ENCODE data around the gene FNDC10. TPM values are rescaled to one million over a fixed set of nuclear protein-coding genes. Genes with fewer than 3 reads are reported as not detected.

FNDC10 gene
- total and polyA plus RNA-seq, 2 experiments from 2014 or later: 3.1 to 9.8 TPM

DNA sequence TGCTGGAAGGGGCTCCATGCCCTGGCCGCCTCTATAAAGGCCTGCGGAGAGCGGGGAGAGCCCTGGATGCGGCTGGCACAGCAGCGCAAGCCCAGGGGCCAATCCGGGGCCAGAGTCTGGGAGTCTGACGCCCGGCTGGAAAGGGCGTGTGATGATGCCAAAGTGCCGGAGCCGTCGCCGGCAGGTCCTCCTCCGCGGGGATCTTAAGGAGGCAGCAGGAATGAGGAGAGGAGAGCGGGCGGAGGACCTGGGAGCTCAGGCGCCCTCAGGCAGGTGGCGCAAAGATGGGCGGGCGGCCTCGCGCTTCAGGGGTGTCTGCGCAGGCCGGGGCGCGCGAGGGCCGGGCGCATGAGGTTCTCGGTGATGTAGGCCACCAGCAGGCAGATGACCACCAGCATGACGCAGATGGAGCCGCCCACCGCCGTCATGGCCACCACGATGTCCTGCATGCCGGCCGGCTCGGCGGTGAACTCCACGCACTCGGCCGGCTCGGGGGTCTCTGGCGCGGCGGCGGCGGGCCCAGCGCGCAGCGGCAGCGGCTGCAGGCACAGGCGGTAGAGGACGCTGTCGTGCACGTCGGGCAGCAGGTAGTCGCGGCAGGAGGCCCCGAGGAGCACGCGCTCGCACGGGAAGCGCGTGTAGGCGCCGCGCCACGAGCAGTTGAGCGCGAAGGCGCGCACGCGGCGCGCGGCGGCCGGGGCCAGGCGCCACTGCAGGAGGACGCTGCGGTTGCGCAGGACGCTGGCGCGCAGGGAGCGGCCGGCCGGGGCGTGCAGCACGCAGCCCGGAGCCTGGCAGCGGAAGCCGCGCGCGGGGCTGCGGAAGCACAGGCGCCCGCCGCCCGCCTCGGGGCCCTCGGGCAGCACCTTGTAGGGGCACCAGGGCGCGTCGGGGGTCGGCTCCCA, 653 bp downstream of the FNDC10 start:
- H3K4me1 ChIP-seq (ENCODE audit: insufficient read depth): no peaks in the 10 kb centered on the region
- peaks cover 12% of the 10 kb centered on the region; the same call in 1 of the 2 replicates for H3K27me3 ChIP-seq (replicated peaks; ENCODE audit: insufficient read depth)
- H3K79me2 ChIP-seq (ENCODE audit: insufficient read depth): no peaks in the 10 kb centered on the region
- no peak for TF ChIP-seq EZH2 (IDR thresholded peaks at IDR 0.05; ENCODE audit: insufficient read depth, poor library complexity, severe bottlenecking)
- TF ChIP-seq EZH2phosphoT487 (IDR thresholded peaks at IDR 0.05; ENCODE audit: insufficient read depth, low read depth): no peak
- H3K9ac ChIP-seq: no peak overlapping the region
- 0 out of 2 replicates have a peak, but pooled peaks cover 4% of the 10 kb centered on the region for H3F3A ChIP-seq (ENCODE audit: insufficient read depth)
- 10 to 12% methylated on average over 76 to 99 of the region's 111 CpGs for WGBS, 2 experiments (ENCODE audit: low coverage in 1 of 2, low lambda C conversion rate in 2 of 2, missing lambda C conversion rate in 2 of 2)
- peak overlapping the region; percentile 35 for H3K4me3 ChIP-seq
- no peaks in the 10 kb centered on the region for H4K20me1 ChIP-seq (ENCODE audit: insufficient read depth)
- no peak overlapping the region for H3K27ac ChIP-seq
- peak; percentile 68 for DNase-seq
- no peak overlapping the region for H3K4me2 ChIP-seq (ENCODE audit: unreplicated experiment)
- in situ Hi-C loops (cut with MboI): no loop called here
- H2AFZ ChIP-seq: peak overlapping the region; percentile 54; the same call in 1 of the 2 replicates
- H3K9me2 ChIP-seq (ENCODE audit: insufficient read depth): no peaks in the 10 kb centered on the region
- no peaks in the 10 kb centered on the region for H3K36me3 ChIP-seq (ENCODE audit: low read depth)
- H3K9me3 ChIP-seq (ENCODE audit: low read depth): no peaks in the 10 kb centered on the region

- no peaks in the 10 kb centered on the region for H3K79me2 ChIP-seq (ENCODE audit: insufficient read depth)
- H3F3A ChIP-seq (ENCODE audit: insufficient read depth): 0 out of 2 replicates have a peak, but pooled peaks cover 4% of the 10 kb centered on the region
- H3K9me3 ChIP-seq (ENCODE audit: low read depth): no peaks in the 10 kb centered on the region
- no peak overlapping the region for H3K4me2 ChIP-seq (ENCODE audit: unreplicated experiment)
- H3K4me3 ChIP-seq: no peak overlapping the region; the same call in 1 of the 2 replicates
- H3K27me3 ChIP-seq (replicated peaks; ENCODE audit: insufficient read depth): peaks cover 12% of the 10 kb centered on the region; the same call in 1 of the 2 replicates
- no peak for DNase-seq
- H3K9ac ChIP-seq: no peak overlapping the region
- WGBS, 2 experiments (ENCODE audit: low coverage in 1 of 2, low lambda C conversion rate in 2 of 2, missing lambda C conversion rate in 2 of 2): 85 to 86% methylated on average over 12 to 13 of the region's 13 CpGs
- in situ Hi-C loops (cut with MboI): no loop called here
- no peaks in the 10 kb centered on the region for H3K9me2 ChIP-seq (ENCODE audit: insufficient read depth)
- H3K4me1 ChIP-seq (ENCODE audit: insufficient read depth): no peaks in the 10 kb centered on the region
- H4K20me1 ChIP-seq (ENCODE audit: insufficient read depth): no peaks in the 10 kb centered on the region
- no peak overlapping the region for H2AFZ ChIP-seq
- H3K27ac ChIP-seq: no peak overlapping the region
- no peak for TF ChIP-seq EZH2phosphoT487 (IDR thresholded peaks at IDR 0.05; ENCODE audit: insufficient read depth, low read depth)
- no peak for TF ChIP-seq EZH2 (IDR thresholded peaks at IDR 0.05; ENCODE audit: insufficient read depth, poor library complexity, severe bottlenecking)
- H3K36me3 ChIP-seq (ENCODE audit: low read depth): no peaks in the 10 kb centered on the region
Measured at GRCh38 chr1:1598720-1599029, 1.3 kb downstream of the FNDC10 start.

DNA sequence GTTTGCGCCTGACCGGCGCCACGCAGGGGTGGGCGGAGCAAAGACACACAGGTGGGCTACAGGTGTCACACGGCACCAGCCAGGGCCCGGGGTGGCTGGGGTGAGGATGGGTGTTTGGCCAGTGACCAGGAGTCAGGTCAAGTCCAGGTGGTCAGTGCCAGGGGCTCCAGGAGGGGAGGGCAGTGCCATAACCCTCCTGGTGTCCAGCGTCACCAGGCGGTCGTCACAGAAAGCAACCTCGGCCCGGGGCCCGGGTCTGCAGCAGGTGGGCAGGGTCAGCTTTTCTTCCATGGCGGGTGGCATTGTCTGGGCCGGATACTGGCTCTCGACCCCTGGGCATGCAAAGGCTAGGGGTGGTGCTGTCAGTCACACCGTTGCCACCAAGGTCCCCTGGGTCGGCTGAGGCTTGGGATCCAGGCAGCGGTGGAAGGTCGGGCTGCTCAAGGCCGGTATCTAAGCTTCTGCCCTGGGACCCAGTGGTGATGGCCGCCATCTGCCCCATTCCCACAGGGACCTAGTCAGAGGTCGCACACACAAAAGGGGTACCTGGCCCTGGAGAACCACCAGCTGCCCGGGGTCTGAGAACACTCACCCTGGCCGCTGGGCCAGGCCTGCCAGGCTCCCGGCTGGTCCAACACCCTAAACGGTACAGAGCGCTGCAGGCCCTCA, 1.8 kb downstream of the FNDC10 start:
- Histone ChIP-seq H3K4me3 (no peak overlapping the region), H3K9me2 (ENCODE audit: insufficient read depth) (no peaks in the 10 kb centered on the region), H3K36me3 (ENCODE audit: low read depth) (no peaks in the 10 kb centered on the region), H3K4me1 (ENCODE audit: insufficient read depth) (no peaks in the 10 kb centered on the region), H2AFZ (no peak overlapping the region), H3K9me3 (ENCODE audit: low read depth) (no peaks in the 10 kb centered on the region), H3K27me3 (replicated peaks; ENCODE audit: insufficient read depth) (peaks cover 12% of the 10 kb centered on the region; the same call in 1 of the 2 replicates), H3K4me2 (ENCODE audit: unreplicated experiment) (no peak overlapping the region), H3K79me2 (ENCODE audit: insufficient read depth) (no peaks in the 10 kb centered on the region), H4K20me1 (ENCODE audit: insufficient read depth) (no peaks in the 10 kb centered on the region), H3K27ac (no peak overlapping the region), H3K9ac (no peak overlapping the region), H3F3A (ENCODE audit: insufficient read depth) (0 out of 2 replicates have a peak, but pooled peaks cover 4% of the 10 kb centered on the region)
- TF ChIP-seq EZH2 (IDR thresholded peaks at IDR 0.05; ENCODE audit: insufficient read depth, poor library complexity, severe bottlenecking): no peak
- TF ChIP-seq EZH2phosphoT487 (IDR thresholded peaks at IDR 0.05; ENCODE audit: insufficient read depth, low read depth): no peak
- no peak for DNase-seq
- in situ Hi-C loops (cut with MboI): no loop called here
- 87 to 89% methylated on average over 28 of the region's 28 CpGs for WGBS, 2 experiments (ENCODE audit: low coverage in 1 of 2, low lambda C conversion rate in 2 of 2, missing lambda C conversion rate in 2 of 2)

GRCh38 chr1:1597275-1597930, 2.5 kb downstream of the FNDC10 start:
- no peaks in the 10 kb centered on the region for H3K4me1 ChIP-seq (ENCODE audit: insufficient read depth)
- H2AFZ ChIP-seq: no peak overlapping the region
- in situ Hi-C loops (cut with MboI): no loop called here
- no peaks in the 10 kb centered on the region for H4K20me1 ChIP-seq (ENCODE audit: insufficient read depth)
- peak; percentile 63 for DNase-seq
- no peaks in the 10 kb centered on the region for H3K9me2 ChIP-seq (ENCODE audit: insufficient read depth)
- H3K79me2 ChIP-seq (ENCODE audit: insufficient read depth): no peaks in the 10 kb centered on the region
- no peaks in the 10 kb centered on the region for H3F3A ChIP-seq (ENCODE audit: insufficient read depth)
- no peaks in the 10 kb centered on the region for H3K9me3 ChIP-seq (ENCODE audit: low read depth)
- H3K4me2 ChIP-seq (ENCODE audit: unreplicated experiment): no peak overlapping the region
- H3K4me3 ChIP-seq: no peak overlapping the region
- H3K9ac ChIP-seq: no peak overlapping the region
- WGBS, 2 experiments (ENCODE audit: low coverage in 1 of 2, low lambda C conversion rate in 2 of 2, missing lambda C conversion rate in 2 of 2): 32% methylated on average over 15 of the region's 16 CpGs
- no peaks in the 10 kb centered on the region for H3K36me3 ChIP-seq (ENCODE audit: low read depth)
- TF ChIP-seq EZH2phosphoT487 (IDR thresholded peaks at IDR 0.05; ENCODE audit: insufficient read depth, low read depth): no peak
- TF ChIP-seq EZH2 (IDR thresholded peaks at IDR 0.05; ENCODE audit: insufficient read depth, poor library complexity, severe bottlenecking): no peak
- H3K27ac ChIP-seq: no peak overlapping the region
- H3K27me3 ChIP-seq (replicated peaks; ENCODE audit: insufficient read depth): peaks cover 12% of the 10 kb centered on the region; the same call in 1 of the 2 replicates

All from GM23248 (cell line).